ENCODE data around the gene ASB2.

- TF ChIP-seq CTCF (IDR thresholded peaks at IDR 0.05) (no peak), POLR2A (IDR thresholded peaks at IDR 0.05) (no peak), EP300 (IDR thresholded peaks at IDR 0.05) (no peak)
Observed at GRCh38 chr14:93957333-93957710, 19.0 kb downstream of the ASB2 start.
